ENCODE measurements around the gene APBB2. TPM values are rescaled to one million over a fixed set of nuclear protein-coding genes. Genes with fewer than 3 reads are reported as not detected.
A peak's percentile ranks its signal among the peaks of the same experiment; 100 is the strongest.

The APBB2 gene
- total and polyA plus RNA-seq, 2 of the 8 experiments (the other 6 are each of a cell fraction or from before 2014, with no cell fraction given), result 58.7 to 59.4 TPM

DNA sequence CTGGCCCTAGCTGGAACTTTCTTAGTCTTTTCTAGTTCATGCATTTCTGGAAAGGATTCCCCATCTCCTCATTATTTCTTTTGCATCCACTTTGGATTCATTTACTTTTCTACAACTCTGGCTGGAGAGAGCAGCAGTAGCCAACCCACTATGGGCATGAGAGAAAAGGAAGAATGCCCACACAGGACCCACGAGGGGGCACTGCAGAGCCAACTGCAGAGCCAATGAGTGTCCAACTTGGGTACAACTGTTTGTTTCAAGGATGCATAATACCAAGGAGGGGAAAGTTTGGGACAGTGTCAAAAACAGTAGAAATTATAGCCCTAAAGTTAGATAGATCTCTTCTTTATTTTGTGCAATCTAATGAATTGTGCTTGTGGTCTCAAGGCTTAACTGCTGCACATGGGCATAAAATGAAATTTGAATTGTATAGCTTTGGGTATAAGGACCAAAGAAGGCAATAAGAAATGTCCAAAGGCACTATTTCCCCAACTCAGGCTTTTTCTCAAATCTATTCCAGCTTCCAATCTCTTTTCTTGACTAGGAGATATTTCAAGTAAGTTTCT lies 233.9 kb downstream of the APBB2 start:
- H3K4me2 ChIP-seq (ENCODE audit: insufficient read depth in 1 of 2, low read depth in 2 of 2, low read length in 2 of 2), result no peak overlapping the region
- no peak overlapping the region for H3K18ac ChIP-seq (ENCODE audit: extremely low read depth, low read length)
- no peak overlapping the region for H2BK12ac ChIP-seq (ENCODE audit: low read depth, low read length)
- WGBS, 2 experiments (ENCODE audit: extremely low coverage in 1 of 2, insufficient coverage in 1 of 2, insufficient read length in 1 of 2, insufficient replicate concordance in 2 of 2, low coverage in 1 of 2, low lambda C conversion rate in 2 of 2, missing lambda C conversion rate in 1 of 2), result 24% methylated on average over 1 of the region's 1 CpG; no CpG with 5 or more reads in 1 of the 2 experiments
- H3K79me2 ChIP-seq (ENCODE audit: control insufficient read depth in 1 of 2, insufficient read depth in 2 of 2, low read length in 2 of 2), result no peaks in the 10 kb centered on the region
- no peak overlapping the region for H2AFZ ChIP-seq (ENCODE audit: low read length)
- no peak overlapping the region for H3K56ac ChIP-seq (replicated peaks; ENCODE audit: insufficient read length, low read depth, low read length)
- no peak overlapping the region for H3K4me3 ChIP-seq (ENCODE audit: extremely low read depth in 1 of 4, insufficient read depth in 2 of 4, low read depth in 3 of 4, low read length in 4 of 4)
- H3K9me3 ChIP-seq (ENCODE audit: insufficient read depth in 2 of 2, low read depth in 1 of 2, low read length in 1 of 2), result no peaks in the 10 kb centered on the region
- H3K23me2 ChIP-seq (ENCODE audit: low read depth, low read length), result no peaks in the 10 kb centered on the region; the same call in 1 of the 2 replicates
- no peak for DNase-seq (ENCODE audit: low read depth in 1 of 2, low spot score in 2 of 2)
- no peak overlapping the region for H2BK15ac ChIP-seq (ENCODE audit: low read length)
- no peaks in the 10 kb centered on the region for H3K36me3 ChIP-seq (ENCODE audit: control insufficient read depth in 2 of 4, insufficient read depth in 4 of 4, low read length in 3 of 4)
- H3K4me1 ChIP-seq (replicated peaks in 1 of 4; ENCODE audit: control insufficient read depth in 3 of 4, insufficient read depth in 4 of 4, low read length in 3 of 4), result no peaks in the 10 kb centered on the region; a peak in 1 of 7 replicates
- no peak overlapping the region for H4K91ac ChIP-seq (replicated peaks; ENCODE audit: insufficient read length, low read length)
- H2BK5ac ChIP-seq (ENCODE audit: low read depth, low read length), result no peak overlapping the region
- ChIA-PET POLR2A (ENCODE audit: partially characterized antibody) (interaction anchor here (0.7 to 1.1 kb wide), 6 partner anchors 32 to 277 kb away, joined by 3 to 4 read pairs (median 3); partner anchors contain the start of genes APBB2 and UCHL1), CTCF (ENCODE audit: partially characterized antibody) (interaction anchor here (0.6 to 13.4 kb wide), 35 partner anchors 12 to 279 kb away, joined by 3 to 167 read pairs (median 6); partner anchors contain the start of gene APBB2)
- no peak overlapping the region for H3K4ac ChIP-seq (replicated peaks; ENCODE audit: insufficient read length, low read depth, low read length)
- peak; percentile 68 to 76 for TF ChIP-seq RAD21 (IDR thresholded peaks at IDR 0.05 in 1 of 2, conservative IDR thresholded peaks at IDR 0.05 in 1 of 2; ENCODE audit: low read depth in 2 of 2, low read length in 2 of 2)
- no peak for TF ChIP-seq CREB1 (IDR thresholded peaks at IDR 0.05)
- TF ChIP-seq, protein P1, sequence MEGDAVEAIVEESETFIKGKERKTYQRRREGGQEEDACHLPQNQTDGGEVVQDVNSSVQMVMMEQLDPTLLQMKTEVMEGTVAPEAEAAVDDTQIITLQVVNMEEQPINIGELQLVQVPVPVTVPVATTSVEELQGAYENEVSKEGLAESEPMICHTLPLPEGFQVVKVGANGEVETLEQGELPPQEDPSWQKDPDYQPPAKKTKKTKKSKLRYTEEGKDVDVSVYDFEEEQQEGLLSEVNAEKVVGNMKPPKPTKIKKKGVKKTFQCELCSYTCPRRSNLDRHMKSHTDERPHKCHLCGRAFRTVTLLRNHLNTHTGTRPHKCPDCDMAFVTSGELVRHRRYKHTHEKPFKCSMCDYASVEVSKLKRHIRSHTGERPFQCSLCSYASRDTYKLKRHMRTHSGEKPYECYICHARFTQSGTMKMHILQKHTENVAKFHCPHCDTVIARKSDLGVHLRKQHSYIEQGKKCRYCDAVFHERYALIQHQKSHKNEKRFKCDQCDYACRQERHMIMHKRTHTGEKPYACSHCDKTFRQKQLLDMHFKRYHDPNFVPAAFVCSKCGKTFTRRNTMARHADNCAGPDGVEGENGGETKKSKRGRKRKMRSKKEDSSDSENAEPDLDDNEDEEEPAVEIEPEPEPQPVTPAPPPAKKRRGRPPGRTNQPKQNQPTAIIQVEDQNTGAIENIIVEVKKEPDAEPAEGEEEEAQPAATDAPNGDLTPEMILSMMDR (IDR thresholded peaks at IDR 0.05; ENCODE audit: control extremely low read depth in 1 of 3, insufficient read depth in 1 of 3, low read depth in 1 of 3, low read length in 3 of 3), result peak; percentile 50 to 66 (median 65)
- no peak overlapping the region for H3K9ac ChIP-seq (replicated peaks in 1 of 4; ENCODE audit: extremely low read depth in 1 of 4, low read depth in 3 of 4, low read length in 3 of 4)
- H3K27me3 ChIP-seq (replicated peaks in 1 of 4; ENCODE audit: control insufficient read depth in 3 of 4, extremely low read depth in 1 of 4, insufficient read depth in 3 of 4, low read length in 3 of 4), result no peaks in the 10 kb centered on the region
- no peak overlapping the region for H4K5ac ChIP-seq (ENCODE audit: insufficient read length, low read depth, low read length)
- no peak for FAIRE-seq
- H4K20me1 ChIP-seq (replicated peaks in 1 of 2; ENCODE audit: control insufficient read depth in 1 of 2, insufficient read depth in 2 of 2, low read length in 2 of 2), result no peaks in the 10 kb centered on the region
- no peak overlapping the region for H3K23ac ChIP-seq (ENCODE audit: insufficient read length)
- no peak overlapping the region for H3K27ac ChIP-seq (ENCODE audit: low read depth, low read length)
- no peak overlapping the region for H2BK20ac ChIP-seq (ENCODE audit: low read length)
- H2BK120ac ChIP-seq (replicated peaks; ENCODE audit: low read depth, low read length), result no peak overlapping the region
- H4K8ac ChIP-seq (ENCODE audit: extremely low read depth, insufficient read depth, low read length), result no peak overlapping the region
- H3K79me1 ChIP-seq (ENCODE audit: low read depth, low read length), result no peaks in the 10 kb centered on the region
- no peak overlapping the region for H2AK5ac ChIP-seq (ENCODE audit: low read depth, low read length)
- H3K14ac ChIP-seq (ENCODE audit: insufficient read length), result no peak overlapping the region

Data from H1 (cell line).